Dendritic cell treated with granulocyte-macrophage colony-stimulating factor and Interleukin-4, amounts not matched to agents 40 ng/mL and 50 ng/mL, for 4 days (primary cell): ENCODE measurements around the gene LYPD6B.
"Not testable (repeated sequence)": the region's sequence is repeated elsewhere in the genome, so short reads cannot be mapped to it uniquely, and the experiment has no call there.

Experiments
- H3K27ac Mint-ChIP-seq: one replicate; pipeline ENCODE4 v1.8.0; 2022; ENCODE audit warnings: mild to moderate bottlenecking, mixed read lengths
- H3K27me3 Mint-ChIP-seq: one replicate; pipeline ENCODE4 v1.8.0; 2022; ENCODE audit warnings: mild to moderate bottlenecking, mixed read lengths
- H3K36me3 Mint-ChIP-seq: one replicate; pipeline ENCODE4 v1.8.0; 2022; ENCODE audit warnings: low read depth, mixed read lengths
- H3K4me1 Mint-ChIP-seq: one replicate; pipeline ENCODE4 v1.8.0; 2022; ENCODE audit warnings: low read depth, mixed read lengths
- H3K4me3 Mint-ChIP-seq: one replicate; pipeline ENCODE4 v1.8.0; 2022; ENCODE audit warnings: mild to moderate bottlenecking, moderate library complexity, mixed read lengths
- H3K9me3 Mint-ChIP-seq: one replicate; pipeline ENCODE4 v1.8.0; 2022; ENCODE audit warnings: mixed read lengths
- intact Hi-C: fragments of 100-400 bp; cut with micrococcal nuclease; formaldehyde crosslinking; loops from one replicate; pipeline ENCODE4 v1.15.0; 2022

Gene LYPD6B

DNA sequence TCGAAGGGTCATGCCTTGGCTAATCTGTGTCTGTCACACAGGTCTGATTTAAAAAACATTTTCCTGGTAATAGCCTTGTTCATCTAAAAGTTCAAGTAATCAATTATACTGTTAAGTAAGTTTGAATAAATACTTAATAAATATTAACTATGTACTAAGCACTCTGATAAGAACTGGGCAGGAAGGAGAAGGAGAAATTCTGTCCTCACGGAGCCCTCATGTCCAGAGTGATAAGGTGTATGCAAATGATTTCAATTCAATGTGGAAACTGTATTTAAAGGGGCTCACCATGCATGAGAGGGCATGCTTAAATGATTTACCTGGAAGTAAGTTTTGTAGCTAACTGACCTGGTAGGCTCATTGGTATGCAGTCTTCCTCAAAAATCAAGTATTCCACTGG is 197.9 kb downstream of the LYPD6B start:
- intact Hi-C loops, result no loop called here
- Mint-ChIP-seq H3K36me3 (no peaks in the 10 kb centered on the region), H3K4me3 (no peak overlapping the region), H3K4me1 (no peaks in the 10 kb centered on the region), H3K27ac (no peak overlapping the region), H3K27me3 (peaks cover 4% of the 10 kb centered on the region), H3K9me3 (no peaks in the 10 kb centered on the region)

DNA sequence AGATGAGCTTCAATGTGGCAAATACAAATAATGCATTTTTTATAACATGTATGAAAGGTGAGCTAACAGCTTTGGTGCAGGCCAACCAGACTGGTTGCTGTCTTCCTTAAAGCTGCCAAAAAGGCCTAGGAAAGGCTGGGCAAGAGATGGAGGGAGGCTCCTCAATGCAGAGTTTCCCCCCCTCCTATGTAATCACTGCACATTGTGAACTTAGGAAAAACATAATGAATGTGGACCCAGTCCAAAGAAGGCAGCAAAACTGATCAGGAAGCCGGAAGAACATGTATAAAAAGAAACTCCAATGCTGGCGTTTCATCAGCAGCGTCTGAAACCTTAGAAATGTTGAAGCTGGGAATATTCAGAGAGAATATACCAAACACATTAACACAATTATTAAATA is 207.7 kb downstream of the LYPD6B start:
- H3K4me3 Mint-ChIP-seq, result no peak overlapping the region
- H3K4me1 Mint-ChIP-seq, result no peaks in the 10 kb centered on the region
- H3K36me3 Mint-ChIP-seq, result no peaks in the 10 kb centered on the region
- no peak overlapping the region for H3K27ac Mint-ChIP-seq
- H3K27me3 Mint-ChIP-seq, result no peaks in the 10 kb centered on the region
- no peaks in the 10 kb centered on the region for H3K9me3 Mint-ChIP-seq
- intact Hi-C loops, result no loop called here

DNA sequence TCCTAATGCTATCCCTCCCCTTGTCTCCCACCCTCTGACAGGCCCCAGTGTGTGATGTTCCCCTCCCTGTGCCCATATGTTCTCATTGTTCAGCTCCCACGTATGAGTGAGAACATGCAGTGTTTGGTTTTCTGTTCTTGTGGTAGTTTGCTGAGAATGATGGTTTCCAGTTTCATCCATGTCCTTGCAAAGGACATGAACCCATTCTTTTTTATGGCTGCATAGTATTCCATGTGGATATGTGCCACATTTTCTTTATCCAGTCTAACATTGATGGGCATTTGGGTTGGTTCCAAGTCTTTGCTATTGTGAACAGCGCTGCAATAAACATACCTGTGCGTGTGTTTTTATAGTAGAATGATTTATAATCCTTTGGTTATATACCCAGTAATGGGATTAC is 212.9 kb downstream of the LYPD6B start:
- intact Hi-C loops, H3K36me3 Mint-ChIP-seq, H3K27me3 Mint-ChIP-seq, H3K27ac Mint-ChIP-seq, H3K4me3 Mint-ChIP-seq, H3K4me1 Mint-ChIP-seq: not testable (repeated sequence)
- peaks cover 35% of the 10 kb centered on the region for H3K9me3 Mint-ChIP-seq

DNA sequence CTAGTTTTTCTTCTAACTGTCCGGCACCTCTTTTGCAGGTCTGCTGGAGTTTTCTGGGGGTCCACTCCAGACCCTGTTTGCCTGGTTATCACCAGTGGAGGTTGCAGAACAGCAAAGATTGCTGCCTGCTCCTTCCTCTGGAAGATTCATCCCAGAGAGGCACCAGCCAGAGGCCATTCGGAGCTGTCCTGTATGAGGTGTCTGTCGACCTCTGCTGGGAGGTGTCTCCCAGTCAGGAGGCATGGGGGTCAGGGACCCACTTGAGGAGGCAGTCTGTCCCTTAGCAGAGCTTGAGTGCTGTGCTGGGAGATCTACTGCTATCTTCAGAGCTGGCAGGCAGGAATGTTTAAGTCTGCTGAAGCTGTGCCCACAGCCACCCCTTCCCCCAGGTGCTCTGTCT is 218.4 kb downstream of the LYPD6B start:
- peaks cover 38% of the 10 kb centered on the region for H3K9me3 Mint-ChIP-seq
- H3K27ac Mint-ChIP-seq, intact Hi-C loops, H3K27me3 Mint-ChIP-seq, H3K36me3 Mint-ChIP-seq, H3K4me1 Mint-ChIP-seq, H3K4me3 Mint-ChIP-seq: not testable (repeated sequence)

DNA sequence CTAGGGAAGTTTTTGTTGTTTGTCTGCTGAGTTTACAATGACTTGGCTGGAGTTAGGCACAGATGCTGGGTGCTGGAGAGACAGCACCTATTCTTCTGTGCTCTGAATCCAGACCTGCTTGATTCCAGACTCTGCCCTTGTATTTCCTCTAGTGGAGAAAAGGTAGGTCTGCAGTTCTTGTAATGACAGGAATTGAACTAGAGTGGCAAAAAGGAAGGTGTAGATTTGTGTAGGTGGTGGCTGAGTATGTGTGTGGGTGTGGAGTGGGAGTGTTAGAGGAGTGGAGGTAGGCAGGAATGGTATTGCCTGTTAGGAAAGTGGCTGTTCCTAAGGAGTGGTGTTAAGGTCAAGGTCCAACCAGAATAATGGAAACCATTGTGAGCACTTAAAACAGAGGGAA is 220.0 kb downstream of the LYPD6B start:
- H3K4me3 Mint-ChIP-seq, result no peak overlapping the region
- peaks cover 28% of the 10 kb centered on the region for H3K9me3 Mint-ChIP-seq
- intact Hi-C loops, result no loop called here
- no peaks in the 10 kb centered on the region for H3K4me1 Mint-ChIP-seq
- no peak overlapping the region for H3K27ac Mint-ChIP-seq
- H3K27me3 Mint-ChIP-seq, result no peaks in the 10 kb centered on the region
- H3K36me3 Mint-ChIP-seq, result no peaks in the 10 kb centered on the region

DNA sequence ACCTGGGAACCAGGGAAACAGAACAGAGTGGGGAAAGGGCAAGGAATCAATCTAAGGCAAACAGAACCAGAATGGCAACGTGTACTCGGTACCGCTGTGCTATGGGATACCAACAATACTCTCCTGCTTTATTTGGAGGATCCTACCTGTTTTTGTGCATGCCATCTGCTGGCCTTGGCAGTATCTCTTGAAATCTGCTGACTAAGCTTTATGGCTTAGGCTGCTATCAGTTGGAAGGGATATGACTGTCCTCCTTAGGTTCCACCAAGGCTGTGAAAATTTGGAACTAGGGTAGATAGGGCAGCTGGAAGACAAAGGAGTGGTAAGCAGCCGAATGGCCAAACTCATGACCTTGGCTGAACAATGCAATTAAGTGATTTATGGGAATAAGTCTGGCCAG is 220.6 kb downstream of the LYPD6B start:
- no peak overlapping the region for H3K27ac Mint-ChIP-seq
- H3K4me3 Mint-ChIP-seq, result no peak overlapping the region
- no peaks in the 10 kb centered on the region for H3K4me1 Mint-ChIP-seq
- H3K27me3 Mint-ChIP-seq, result no peaks in the 10 kb centered on the region
- H3K9me3 Mint-ChIP-seq, result peaks cover 22% of the 10 kb centered on the region
- intact Hi-C loops, result no loop called here
- H3K36me3 Mint-ChIP-seq, result no peaks in the 10 kb centered on the region

DNA sequence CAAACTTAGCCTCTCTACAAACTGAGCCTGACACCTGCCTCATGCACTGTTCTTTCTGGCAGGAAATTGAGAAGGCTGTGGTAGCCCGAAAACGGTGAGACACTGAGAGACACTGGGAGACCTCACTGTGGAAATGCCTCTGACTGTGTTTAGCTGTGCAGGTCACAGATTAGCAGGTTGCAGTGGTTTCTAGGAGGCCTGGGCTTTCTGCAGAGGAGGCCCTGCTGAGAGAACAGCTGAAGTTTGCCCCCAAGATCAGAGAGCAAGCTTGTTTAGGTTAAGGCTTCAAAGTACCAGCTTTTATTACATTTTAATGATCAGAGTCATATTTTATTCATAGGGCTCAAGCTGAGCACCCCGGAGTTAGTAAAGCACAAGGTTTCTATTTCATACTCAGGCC is 223.2 kb downstream of the LYPD6B start:
- H3K4me1 Mint-ChIP-seq, result no peaks in the 10 kb centered on the region
- no peak overlapping the region for H3K4me3 Mint-ChIP-seq
- H3K27ac Mint-ChIP-seq, result no peak overlapping the region
- H3K36me3 Mint-ChIP-seq, result no peaks in the 10 kb centered on the region
- H3K9me3 Mint-ChIP-seq, result peaks cover under 1% of the 10 kb centered on the region
- intact Hi-C loops, result no loop called here
- H3K27me3 Mint-ChIP-seq, result no peaks in the 10 kb centered on the region
